D721Med (cell line): ENCODE measurements around the gene GPSM3.
"Not testable (repeated sequence)": the region's sequence is repeated elsewhere in the genome, so short reads cannot be mapped to it uniquely, and the experiment has no call there.

Experiments
- DNase-seq: peaks from one replicate; pipeline ENCODE4 v3.0.0; 2011; ENCODE audit warnings: low spot score; ENCODE audit not compliant: insufficient read length
- FAIRE-seq: peaks from 2 replicates; lab custom pipeline; 2011; peaks lifted over from hg19 to GRCh38; lab: Jason Lieb, UNC
- TF ChIP-seq, protein P1 (sequence below): IDR thresholded peaks from 2 replicates; pipeline ENCODE4 v1.5.1; 2012; ENCODE audit warnings: mild to moderate bottlenecking, control low read depth; ENCODE audit not compliant: insufficient read depth; ENCODE audit errors: missing control alignments

Gene GPSM3

GRCh38 chr6:32189742-32190053, 2.7 kb downstream of the GPSM3 start:
- no peak for DNase-seq
- TF ChIP-seq, protein P1, sequence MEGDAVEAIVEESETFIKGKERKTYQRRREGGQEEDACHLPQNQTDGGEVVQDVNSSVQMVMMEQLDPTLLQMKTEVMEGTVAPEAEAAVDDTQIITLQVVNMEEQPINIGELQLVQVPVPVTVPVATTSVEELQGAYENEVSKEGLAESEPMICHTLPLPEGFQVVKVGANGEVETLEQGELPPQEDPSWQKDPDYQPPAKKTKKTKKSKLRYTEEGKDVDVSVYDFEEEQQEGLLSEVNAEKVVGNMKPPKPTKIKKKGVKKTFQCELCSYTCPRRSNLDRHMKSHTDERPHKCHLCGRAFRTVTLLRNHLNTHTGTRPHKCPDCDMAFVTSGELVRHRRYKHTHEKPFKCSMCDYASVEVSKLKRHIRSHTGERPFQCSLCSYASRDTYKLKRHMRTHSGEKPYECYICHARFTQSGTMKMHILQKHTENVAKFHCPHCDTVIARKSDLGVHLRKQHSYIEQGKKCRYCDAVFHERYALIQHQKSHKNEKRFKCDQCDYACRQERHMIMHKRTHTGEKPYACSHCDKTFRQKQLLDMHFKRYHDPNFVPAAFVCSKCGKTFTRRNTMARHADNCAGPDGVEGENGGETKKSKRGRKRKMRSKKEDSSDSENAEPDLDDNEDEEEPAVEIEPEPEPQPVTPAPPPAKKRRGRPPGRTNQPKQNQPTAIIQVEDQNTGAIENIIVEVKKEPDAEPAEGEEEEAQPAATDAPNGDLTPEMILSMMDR: no peak
- no peak for FAIRE-seq

DNA sequence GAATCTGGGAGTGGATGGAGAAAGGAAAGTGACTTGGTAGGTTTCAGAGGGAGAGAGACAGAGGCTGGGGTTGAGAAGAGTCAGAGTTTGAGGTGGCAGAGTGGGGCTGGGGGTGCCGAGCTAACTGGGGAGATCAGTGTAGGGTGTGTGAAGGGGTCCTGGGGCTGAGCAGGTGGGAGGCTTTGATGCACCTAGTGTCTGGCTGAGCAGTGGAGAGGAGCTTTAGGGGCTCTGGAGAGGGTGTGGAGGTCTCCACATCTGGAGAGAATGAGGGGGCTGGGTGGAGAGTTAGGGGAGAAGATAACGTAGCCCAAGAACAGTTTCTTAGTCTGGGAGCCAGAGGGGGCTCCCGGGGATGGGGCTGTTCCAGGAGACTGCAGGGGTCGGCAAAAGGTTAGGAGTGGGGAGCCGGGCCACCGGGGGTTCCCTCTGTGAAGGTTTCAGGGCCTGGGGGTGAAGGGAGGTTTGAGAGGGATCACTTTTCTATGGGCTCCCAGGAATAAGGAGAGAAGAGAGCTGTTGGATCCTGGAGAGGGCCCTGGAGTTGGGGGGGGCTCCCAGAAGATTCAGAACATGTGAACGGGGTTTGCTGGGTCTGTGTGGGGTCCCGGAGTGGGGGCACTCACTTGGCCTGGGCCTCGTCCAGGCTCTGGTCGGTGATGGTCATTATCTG, 3.2 kb downstream of the GPSM3 start:
- FAIRE-seq (no peak), DNase-seq (no peak)
- TF ChIP-seq, protein P1: no peak

DNA sequence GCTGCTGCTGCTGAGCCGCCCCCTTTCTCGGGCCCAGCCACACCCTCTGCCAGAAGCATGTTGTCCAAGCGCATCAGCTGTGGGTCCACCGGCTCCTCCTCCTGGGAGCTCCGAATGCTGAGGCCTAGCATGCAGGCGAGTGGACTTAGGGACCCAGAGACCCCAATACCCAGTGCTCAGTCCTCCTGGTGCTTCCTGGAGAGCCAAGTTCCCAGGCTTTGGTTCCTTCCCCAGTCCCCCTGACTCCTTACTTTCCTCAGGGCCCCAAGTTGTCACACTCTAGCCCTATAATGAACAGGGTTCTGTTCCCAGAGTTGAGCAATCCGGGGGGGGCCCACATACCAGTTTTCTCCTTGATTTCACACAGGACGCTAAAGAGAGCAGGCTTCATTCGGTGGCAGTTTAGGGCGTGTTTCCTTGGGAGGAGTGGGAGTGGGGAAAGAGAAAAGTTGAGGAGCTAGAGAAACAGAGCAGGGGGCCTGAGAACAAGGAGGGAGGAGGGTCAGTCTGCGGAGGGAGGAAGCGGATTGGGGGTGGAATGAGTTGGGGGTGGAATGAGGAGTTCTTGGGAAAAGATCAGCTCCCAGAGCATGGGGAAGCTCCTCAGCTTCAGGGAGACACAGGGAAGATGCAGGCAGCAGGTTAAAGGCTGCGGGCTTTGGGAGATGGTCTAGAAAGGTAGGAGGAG, 3.9 kb downstream of the GPSM3 start:
- no peak for FAIRE-seq
- TF ChIP-seq, protein P1: no peak
- no peak for DNase-seq

- FAIRE-seq, DNase-seq: not testable (repeated sequence)
Measured at GRCh38 chr6:32187725-32188380, 4.6 kb downstream of the GPSM3 start.

DNA sequence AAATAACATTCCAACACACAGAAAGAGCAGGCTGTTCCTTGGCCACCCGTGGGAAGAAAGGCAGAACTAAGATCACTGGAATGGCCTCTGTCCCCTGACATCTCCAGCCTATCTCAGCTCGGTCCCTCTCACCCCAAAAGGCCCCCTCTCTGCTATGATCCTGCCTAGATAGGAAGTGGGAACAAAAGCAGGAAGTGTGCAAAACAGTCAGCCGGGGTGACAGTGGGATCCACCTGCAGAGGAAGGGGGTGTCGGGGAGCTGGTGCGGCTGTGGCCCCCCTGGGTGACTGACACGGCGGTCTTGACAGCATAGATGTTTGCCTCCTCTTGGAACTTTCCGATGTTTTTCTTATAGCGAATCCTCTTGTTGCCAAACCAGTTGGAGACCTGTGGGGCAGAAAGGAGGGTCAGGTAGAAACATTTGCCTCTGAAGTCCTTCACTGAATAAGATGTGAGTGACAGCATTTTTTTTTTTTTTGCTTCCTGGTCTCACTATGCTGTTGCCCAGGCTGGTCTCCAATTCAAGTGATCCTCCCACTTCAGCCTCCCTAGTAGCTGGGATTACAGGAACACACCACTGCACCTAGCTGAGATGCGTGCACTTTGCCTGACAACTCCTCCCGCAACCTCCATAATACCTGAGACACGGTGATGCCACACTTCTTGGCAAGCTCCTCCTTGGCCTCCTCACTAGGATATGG, 5.3 kb downstream of the GPSM3 start:
- FAIRE-seq: no peak
- DNase-seq: no peak
- TF ChIP-seq, protein P1: no peak

GRCh38 chr6:32186151-32186840, 6.1 kb downstream of the GPSM3 start:
- FAIRE-seq, DNase-seq: not testable (repeated sequence)

GRCh38 chr6:32185681-32186131, 6.7 kb downstream of the GPSM3 start:
- not testable (repeated sequence) for FAIRE-seq, DNase-seq

DNA sequence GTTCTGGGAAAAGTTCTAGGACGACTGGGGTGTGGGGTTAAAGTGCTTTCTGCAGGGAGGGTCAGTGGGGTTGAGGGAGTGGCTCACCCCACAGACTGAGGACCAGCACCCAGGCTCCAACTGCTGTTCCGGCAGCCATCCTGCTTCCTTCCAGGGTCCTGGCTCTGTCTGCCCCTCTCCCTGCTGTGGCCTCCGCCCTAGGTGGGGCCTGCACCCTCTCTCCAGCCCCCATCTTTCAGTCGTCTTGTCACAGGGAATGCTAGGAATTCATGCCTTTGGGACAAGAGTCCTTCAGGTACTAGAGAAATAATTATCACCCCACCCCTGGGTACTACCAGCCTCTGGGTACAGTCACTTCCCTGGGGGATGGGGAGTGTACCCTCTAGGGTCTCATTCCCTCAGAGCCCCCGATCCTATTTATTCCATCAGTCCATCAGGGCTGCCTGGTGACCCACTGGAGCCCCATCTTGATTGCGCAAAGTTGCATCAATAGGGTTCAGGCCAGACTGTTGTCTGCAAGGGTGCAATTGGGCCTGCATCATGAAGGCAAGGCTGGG, 8.3 kb downstream of the GPSM3 start, which contains the start of gene AGER:
Gene AGER, minus strand, starts transcription at position 170 of the 557 bp plus-strand sequence. Its CDS starts 31 bp downstream, at position 139.
- DNase-seq (no peak), FAIRE-seq (no peak)
- TF ChIP-seq, protein P1: no peak
